Hepatocyte (in vitro differentiated cells): ENCODE data around the gene CDH4. TPM values are rescaled to one million over a fixed set of nuclear protein-coding genes. Genes with fewer than 3 reads are reported as not detected.

Source experiments
- DNase-seq: peaks from one replicate; pipeline ENCODE4 v3.0.0-alpha.2; 2016; ENCODE audit warnings: low spot score
- H2AFZ ChIP-seq: fragments of 200-600 bp; sonication (generic); 2 replicates; pipeline ENCODE4 v1.6.0; 2016; ENCODE audit warnings: antibody characterized with exemption, mild to moderate bottlenecking
- H3K27ac ChIP-seq: fragments of 200-600 bp; sonication (generic); 2 replicates; pipeline ENCODE4 v1.5.1; 2016; ENCODE audit warnings: mild to moderate bottlenecking
- H3K27me3 ChIP-seq: fragments of 200-600 bp; sonication (generic); 2 replicates; pipeline ENCODE4 v1.6.1; 2016
- H3K36me3 ChIP-seq: fragments of 200-600 bp; sonication (generic); replicated peaks from 2 replicates; pipeline ENCODE4 v1.5.1; 2016; ENCODE audit warnings: low read depth; ENCODE audit not compliant: insufficient read depth
- H3K4me1 ChIP-seq: fragments of 200-600 bp; sonication (generic); 2 replicates; pipeline ENCODE4 v1.5.1; 2016; ENCODE audit warnings: mild to moderate bottlenecking, moderate library complexity; ENCODE audit not compliant: insufficient read depth
- H3K4me2 ChIP-seq: fragments of 200-600 bp; sonication (generic); 2 replicates; pipeline ENCODE4 v1.6.0; 2016
- H3K4me3 ChIP-seq: fragments of 200-600 bp; sonication (generic); 2 replicates; pipeline ENCODE4 v1.5.1; 2016; ENCODE audit warnings: mild to moderate bottlenecking
- H3K79me2 ChIP-seq: fragments of 200-600 bp; sonication (generic); 2 replicates; pipeline ENCODE4 v1.6.0; 2017; ENCODE audit warnings: mild to moderate bottlenecking
- H3K9me2 ChIP-seq: fragments of 200-600 bp; sonication (generic); replicated peaks from 2 replicates; pipeline ENCODE4 v1.6.0; 2017; ENCODE audit warnings: mild to moderate bottlenecking; ENCODE audit not compliant: insufficient read depth
- H3K9me3 ChIP-seq: fragments of 200-600 bp; sonication (generic); 2 replicates; pipeline ENCODE4 v1.5.1; 2016; ENCODE audit warnings: low read depth, mild to moderate bottlenecking
- H4K20me1 ChIP-seq: fragments of 200-600 bp; sonication (generic); 2 replicates; pipeline ENCODE4 v1.6.0; 2016; ENCODE audit warnings: mild to moderate bottlenecking; ENCODE audit not compliant: insufficient read depth, poor library complexity, severe bottlenecking
- CTCF ChIP-seq: fragments of 200-600 bp; sonication (generic); IDR thresholded peaks from 2 replicates; pipeline ENCODE4 v1.5.1; 2016; ENCODE audit warnings: antibody characterized with exemption, mild to moderate bottlenecking; ENCODE audit not compliant: poor library complexity
- EZH2 ChIP-seq: fragments of 200-600 bp; sonication (generic); IDR thresholded peaks from 2 replicates; pipeline ENCODE4 v1.6.1; 2016; ENCODE audit warnings: antibody characterized with exemption, mild to moderate bottlenecking, borderline replicate concordance
- EZH2phosphoT487 ChIP-seq: fragments of 200-600 bp; sonication (generic); IDR thresholded peaks from one replicate; pipeline ENCODE4 v1.6.1; 2018; ENCODE audit warnings: antibody characterized with exemption, mild to moderate bottlenecking, low read depth, moderate library complexity; ENCODE audit not compliant: unreplicated experiment, severe bottlenecking
- WGBS: methylation state at CpG from one replicate; pipeline ENCODE4 v1.1.6; 2016; ENCODE audit warnings: low lambda C conversion rate; ENCODE audit errors: missing lambda C conversion rate; 5-methylcytosine and 5-hydroxymethylcytosine counted together
- polyA plus RNA-seq: library from polyadenylated mRNA; unstranded; fragments of >200 nt; fragmentation: Nextera tagmentation; extraction: Ambion mirVana; gene quantifications from 2 replicates; pipeline ENCODE4 v1.2.1, GENCODE V29; 2016
- total RNA-seq: library from RNA; depleted of rRNA; stranded (reverse); fragments of >200 nt; gene quantifications from 2 replicates; pipeline ENCODE4 v1.2.3, GENCODE V29; 2014

CDH4 gene
- total and polyA plus RNA-seq, 2 experiments from 2014 or later = 0.53 to 0.73 TPM

- Histone ChIP-seq H2AFZ (no peak overlapping the region), H3K4me2 (no peak overlapping the region), H3K4me3 (no peak overlapping the region), H3K27ac (no peak overlapping the region), H3K4me1 (no peaks in the 10 kb centered on the region), H4K20me1 (no peaks in the 10 kb centered on the region), H3K9me2 (no peaks in the 10 kb centered on the region), H3K36me3 (no peaks in the 10 kb centered on the region), H3K9me3 (no peaks in the 10 kb centered on the region), H3K27me3 (peaks cover 6% of the 10 kb centered on the region), H3K79me2 (no peaks in the 10 kb centered on the region)
- 79% methylated on average over 17 of the region's 17 CpGs for WGBS
- TF ChIP-seq EZH2phosphoT487 (no peak), EZH2 (no peak), CTCF (no peak)
- DNase-seq = no peak
Observed at GRCh38 chr20:61764471-61765025, 512.5 kb downstream of the CDH4 start.

GRCh38 chr20:61765081-61765870, 513.2 kb downstream of the CDH4 start:
- Histone ChIP-seq H4K20me1 (no peaks in the 10 kb centered on the region), H3K27ac (no peak overlapping the region), H3K4me3 (no peak overlapping the region), H3K36me3 (no peaks in the 10 kb centered on the region), H2AFZ (no peak overlapping the region), H3K9me3 (no peaks in the 10 kb centered on the region), H3K9me2 (no peaks in the 10 kb centered on the region), H3K79me2 (no peaks in the 10 kb centered on the region), H3K4me1 (no peaks in the 10 kb centered on the region), H3K4me2 (no peak overlapping the region), H3K27me3 (peaks cover 6% of the 10 kb centered on the region)
- no peak for DNase-seq
- WGBS = 77% methylated on average over 15 of the region's 16 CpGs
- no peak for TF ChIP-seq CTCF
- no peak for TF ChIP-seq EZH2
- no peak for TF ChIP-seq EZH2phosphoT487

GRCh38 chr20:61765871-61766654, 514.0 kb downstream of the CDH4 start:
- no peak for TF ChIP-seq EZH2
- TF ChIP-seq EZH2phosphoT487 = no peak
- no peak for TF ChIP-seq CTCF
- H4K20me1 ChIP-seq = no peaks in the 10 kb centered on the region
- DNase-seq = no peak
- no peak overlapping the region for H3K4me3 ChIP-seq
- no peaks in the 10 kb centered on the region for H3K79me2 ChIP-seq
- no peaks in the 10 kb centered on the region for H3K9me2 ChIP-seq
- no peaks in the 10 kb centered on the region for H3K9me3 ChIP-seq
- H3K4me2 ChIP-seq = no peak overlapping the region
- no peaks in the 10 kb centered on the region for H3K36me3 ChIP-seq
- peaks cover 3% of the 10 kb centered on the region for H3K27me3 ChIP-seq
- no peak overlapping the region for H2AFZ ChIP-seq
- no peaks in the 10 kb centered on the region for H3K4me1 ChIP-seq
- 93% methylated on average over 9 of the region's 12 CpGs for WGBS
- H3K27ac ChIP-seq = no peak overlapping the region
